PC-3 (cell line): Measurements from ENCODE around the gene HLA-DMB. TPM values are rescaled to one million over a fixed set of nuclear protein-coding genes. Genes with fewer than 3 reads are reported as not detected.
A peak's percentile ranks its signal among the peaks of the same experiment; 100 is the strongest.

Source experiments
- ATAC-seq: fragments of 200-7000 bp; cut with Tn5 transposase; 2 replicates; pipeline ENCODE4 v1.9.1; 2020; ENCODE audit warnings: mild to moderate bottlenecking, moderate library complexity
- BruUV-seq: library from RNA; stranded (reverse); fragments of 400-500 nt; replicated peaks from 2 replicates; lab custom pipeline; 2021; lab: Mats Ljungman, UMichigan
- CTCF ChIA-PET: fragments of 300-600 bp; sonication (Branson Sonifier 250); formaldehyde crosslinking; loops from one replicate; lab custom pipeline; 2022; ENCODE audit warnings: antibody characterized with exemption; lab: Charles Lee
- POLR2A ChIA-PET: fragments of 300-600 bp; sonication (Branson Sonifier 250); formaldehyde crosslinking; loops from one replicate; lab custom pipeline; 2022; ENCODE audit warnings: antibody characterized with exemption; ENCODE audit not compliant: unreplicated experiment; lab: Charles Lee
- DNase-seq: peaks from one replicate; pipeline ENCODE4 v3.0.0-alpha.2; 2015
- H2AFZ ChIP-seq: fragments of 300-600 bp; sonication (generic); 2 replicates; pipeline ENCODE4 v1.6.0; 2016; ENCODE audit warnings: antibody characterized with exemption, low read length
- H3F3A ChIP-seq: fragments of 300-600 bp; sonication (generic); one replicate; pipeline ENCODE4 v1.6.0; 2017; ENCODE audit warnings: antibody characterized with exemption, low read length, control low read depth, mild to moderate bottlenecking; ENCODE audit not compliant: unreplicated experiment
- H3K27ac ChIP-seq: fragments of 300-600 bp; sonication (generic); 2 replicates; pipeline ENCODE4 v1.5.1; 2016; ENCODE audit warnings: mild to moderate bottlenecking, low read length
- H3K27me3 ChIP-seq: fragments of 300-600 bp; sonication (generic); 2 replicates; pipeline ENCODE4 v1.6.1; 2016; ENCODE audit warnings: low read length, mixed read lengths
- H3K36me3 ChIP-seq: fragments of 300-600 bp; sonication (generic); 2 replicates; pipeline ENCODE4 v1.6.1; 2016; ENCODE audit warnings: low read depth, mixed run types, low read length, mixed read lengths
- H3K4me1 ChIP-seq: fragments of 300-600 bp; sonication (generic); 2 replicates; pipeline ENCODE4 v1.5.1; 2016; ENCODE audit warnings: low read length; ENCODE audit not compliant: insufficient read depth
- H3K4me2 ChIP-seq: fragments of 300-600 bp; sonication (generic); 2 replicates; pipeline ENCODE4 v1.6.0; 2016; ENCODE audit warnings: low read length
- H3K4me3 ChIP-seq: fragments of 300-600 bp; sonication (generic); 2 replicates; pipeline ENCODE4 v1.5.1; 2016; ENCODE audit warnings: mild to moderate bottlenecking, low read length, mixed read lengths
- H3K79me2 ChIP-seq: fragments of 300-600 bp; sonication (generic); 2 replicates; pipeline ENCODE4 v1.6.1; 2017; ENCODE audit warnings: low read length, mixed read lengths
- H3K9ac ChIP-seq: fragments of 300-600 bp; sonication (generic); 2 replicates; pipeline ENCODE4 v1.6.0; 2016; ENCODE audit warnings: mild to moderate bottlenecking, low read length
- H3K9me2 ChIP-seq: fragments of 300-600 bp; sonication (generic); replicated peaks from 2 replicates; pipeline ENCODE4 v1.6.1; 2016; ENCODE audit warnings: mixed run types, low read length, mixed read lengths
- H3K9me3 ChIP-seq: fragments of 300-600 bp; sonication (generic); 2 replicates; pipeline ENCODE4 v1.6.1; 2016; ENCODE audit warnings: low read length, mixed read lengths
- H4K20me1 ChIP-seq: fragments of 300-600 bp; sonication (generic); 2 replicates; pipeline ENCODE4 v1.6.1; 2016; ENCODE audit warnings: low read length, mixed read lengths
- EZH2 ChIP-seq: fragments of 300-600 bp; sonication (generic); IDR thresholded peaks from one replicate; pipeline ENCODE4 v1.6.1; 2017; ENCODE audit warnings: antibody characterized with exemption, mild to moderate bottlenecking, low read length; ENCODE audit not compliant: unreplicated experiment
- EZH2phosphoT487 ChIP-seq: fragments of 300-600 bp; sonication (generic); IDR thresholded peaks from 2 replicates; pipeline ENCODE4 v1.6.1; 2018; ENCODE audit warnings: mild to moderate bottlenecking, antibody characterized with exemption, low read length, borderline replicate concordance
- intact Hi-C: fragments of 100-400 bp; cut with micrococcal nuclease; formaldehyde crosslinking; loops from 2 replicates; pipeline ENCODE4 v1.9.0; 2023
- total RNA-seq: library from RNA; depleted of rRNA; stranded (reverse); fragments of >200 nt; gene quantifications from 2 replicates; pipeline ENCODE4 v1.2.3, GENCODE V29; 2014
- TF ChIP-seq, protein P1 (sequence below): fragments of 300-600 bp; sonication (generic); conservative IDR thresholded peaks from 2 replicates; pipeline ENCODE4 v1.5.1; 2017; ENCODE audit warnings: antibody characterized with exemption, low read depth, mild to moderate bottlenecking, low read length

Gene HLA-DMB
- total RNA-seq, 1 experiment from 2014 or later = not detected

GRCh38 chr6:32950010-32950409, 9.2 kb upstream of the HLA-DMB start:
- H3K4me3 ChIP-seq = no peak overlapping the region
- intact Hi-C loops = no loop called here
- H3K4me2 ChIP-seq = no peak overlapping the region
- no TSS peak for BruUV-seq
- H3K9ac ChIP-seq = no peak overlapping the region
- no peaks in the 10 kb centered on the region for H3K27me3 ChIP-seq
- ChIA-PET CTCF (no interaction called here), POLR2A (no interaction called here)
- no peaks in the 10 kb centered on the region for H3K36me3 ChIP-seq
- 0 out of 2 replicates have a peak, but pooled peaks cover 10% of the 10 kb centered on the region for H3K9me3 ChIP-seq
- H3F3A ChIP-seq = no peaks in the 10 kb centered on the region
- no peaks in the 10 kb centered on the region for H3K9me2 ChIP-seq
- H3K27ac ChIP-seq = no peak overlapping the region
- DNase-seq = no peak
- no peak overlapping the region for H2AFZ ChIP-seq
- ATAC-seq = no peak
- no peak for TF ChIP-seq EZH2
- no peak for TF ChIP-seq EZH2phosphoT487
- TF ChIP-seq, protein P1, sequence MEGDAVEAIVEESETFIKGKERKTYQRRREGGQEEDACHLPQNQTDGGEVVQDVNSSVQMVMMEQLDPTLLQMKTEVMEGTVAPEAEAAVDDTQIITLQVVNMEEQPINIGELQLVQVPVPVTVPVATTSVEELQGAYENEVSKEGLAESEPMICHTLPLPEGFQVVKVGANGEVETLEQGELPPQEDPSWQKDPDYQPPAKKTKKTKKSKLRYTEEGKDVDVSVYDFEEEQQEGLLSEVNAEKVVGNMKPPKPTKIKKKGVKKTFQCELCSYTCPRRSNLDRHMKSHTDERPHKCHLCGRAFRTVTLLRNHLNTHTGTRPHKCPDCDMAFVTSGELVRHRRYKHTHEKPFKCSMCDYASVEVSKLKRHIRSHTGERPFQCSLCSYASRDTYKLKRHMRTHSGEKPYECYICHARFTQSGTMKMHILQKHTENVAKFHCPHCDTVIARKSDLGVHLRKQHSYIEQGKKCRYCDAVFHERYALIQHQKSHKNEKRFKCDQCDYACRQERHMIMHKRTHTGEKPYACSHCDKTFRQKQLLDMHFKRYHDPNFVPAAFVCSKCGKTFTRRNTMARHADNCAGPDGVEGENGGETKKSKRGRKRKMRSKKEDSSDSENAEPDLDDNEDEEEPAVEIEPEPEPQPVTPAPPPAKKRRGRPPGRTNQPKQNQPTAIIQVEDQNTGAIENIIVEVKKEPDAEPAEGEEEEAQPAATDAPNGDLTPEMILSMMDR = no peak
- no peaks in the 10 kb centered on the region for H3K79me2 ChIP-seq
- no peaks in the 10 kb centered on the region; the same call in 1 of the 2 replicates for H3K4me1 ChIP-seq
- H4K20me1 ChIP-seq = no peaks in the 10 kb centered on the region

DNA sequence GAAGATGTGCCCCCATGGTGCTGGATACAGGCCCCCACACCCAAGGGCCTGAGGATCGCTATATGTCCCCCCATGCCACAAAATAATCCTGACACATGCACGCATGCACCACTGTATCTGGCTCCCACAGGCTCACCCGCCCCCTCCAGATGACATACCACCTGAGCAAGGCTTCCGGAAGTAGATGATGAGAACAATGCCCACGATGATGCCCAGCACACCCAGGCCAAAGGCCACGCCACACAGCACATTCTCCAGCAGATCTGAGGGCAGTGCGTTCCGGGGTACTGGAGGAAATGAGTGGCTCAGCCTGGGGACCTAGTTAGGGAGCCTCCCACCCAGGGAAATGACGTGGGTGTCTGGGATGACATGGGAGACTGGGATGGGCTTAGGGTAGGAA, 8.3 kb upstream of the HLA-DMB start:
- Histone ChIP-seq H3K4me1 (no peaks in the 10 kb centered on the region; the same call in 1 of the 2 replicates), H4K20me1 (no peaks in the 10 kb centered on the region), H3K27ac (no peak overlapping the region), H3K27me3 (no peaks in the 10 kb centered on the region), H3K36me3 (no peaks in the 10 kb centered on the region), H3K9ac (no peak overlapping the region), H3K9me2 (no peaks in the 10 kb centered on the region), H3F3A (no peaks in the 10 kb centered on the region), H3K4me2 (no peak overlapping the region), H3K9me3 (0 out of 2 replicates have a peak, but pooled peaks cover 10% of the 10 kb centered on the region), H2AFZ (no peak overlapping the region), H3K79me2 (no peaks in the 10 kb centered on the region), H3K4me3 (no peak overlapping the region)
- DNase-seq = no peak
- intact Hi-C loops = no loop called here
- BruUV-seq = no TSS peak
- ChIA-PET POLR2A (no interaction called here), CTCF (no interaction called here)
- TF ChIP-seq EZH2phosphoT487 (no peak), EZH2 (no peak)
- TF ChIP-seq, protein P1 = no peak
- no peak for ATAC-seq

DNA sequence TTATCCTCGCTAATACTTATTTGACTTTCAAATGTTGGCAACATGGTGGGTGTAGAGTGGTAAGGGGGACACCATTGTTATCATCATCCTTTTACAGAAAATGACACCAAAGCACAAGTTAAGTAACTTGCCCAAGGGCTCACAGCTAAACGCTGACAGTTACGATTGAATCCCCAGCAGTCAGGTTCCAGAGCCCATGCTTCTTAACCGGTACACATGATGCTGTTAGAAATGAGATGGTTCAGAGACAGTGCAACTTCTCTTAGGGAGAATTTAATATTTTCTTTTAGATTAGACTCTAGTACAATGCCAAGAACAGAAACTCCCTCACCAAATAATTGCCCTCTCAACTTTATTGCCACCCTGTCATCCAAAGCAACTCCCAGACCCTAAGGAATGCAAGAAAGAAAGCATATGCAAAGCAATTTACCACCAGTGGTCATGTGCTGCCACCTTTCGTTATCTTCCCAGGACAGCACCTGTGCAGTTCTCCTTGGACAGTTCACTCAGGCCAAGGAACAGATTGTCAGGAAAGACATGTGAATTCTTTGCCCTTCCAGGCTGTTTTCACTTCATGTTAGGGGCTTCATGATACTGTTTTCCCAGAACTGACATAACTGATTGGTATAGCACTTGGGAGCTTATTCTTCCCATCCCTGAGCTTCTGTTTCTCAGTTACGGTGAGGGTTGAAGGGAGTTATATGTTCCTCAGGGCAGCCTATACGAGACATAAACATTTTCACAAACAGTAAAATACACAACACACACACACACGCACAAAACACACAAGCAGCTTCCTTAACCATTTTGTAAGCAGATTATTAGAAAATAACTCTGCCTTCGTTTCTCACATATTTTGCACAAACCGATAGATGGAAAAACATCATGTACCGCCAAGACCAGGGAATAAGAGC, 7.0 kb upstream of the HLA-DMB start:
- Histone ChIP-seq H3K36me3 (no peaks in the 10 kb centered on the region), H3K79me2 (no peaks in the 10 kb centered on the region), H3K27ac (no peak overlapping the region), H4K20me1 (no peaks in the 10 kb centered on the region), H3K9me3 (0 out of 2 replicates have a peak, but pooled peaks cover 10% of the 10 kb centered on the region), H3K4me2 (no peak overlapping the region), H3K27me3 (no peaks in the 10 kb centered on the region), H3K4me3 (no peak overlapping the region), H3F3A (no peaks in the 10 kb centered on the region), H3K4me1 (no peaks in the 10 kb centered on the region; the same call in 1 of the 2 replicates), H3K9me2 (no peaks in the 10 kb centered on the region), H2AFZ (no peak overlapping the region), H3K9ac (no peak overlapping the region)
- peak; percentile 75 for DNase-seq
- intact Hi-C loops = loop anchor here (1.0 to 2.0 kb wide), 2 partner anchors 15 to 63 kb away; no protein-coding TSS in a partner anchor
- ChIA-PET CTCF (no interaction called here), POLR2A (interaction anchor here (0.6 kb wide), 1 partner anchor 51 kb away, joined by 3 read pairs; no protein-coding TSS in a partner anchor)
- no TSS peak for BruUV-seq
- TF ChIP-seq EZH2 (no peak), EZH2phosphoT487 (no peak)
- TF ChIP-seq, protein P1 = peak; percentile 82
- peak; percentile 90 for ATAC-seq
